ENCODE data around the gene SLC38A3. TPM values are rescaled to one million over a fixed set of nuclear protein-coding genes. Genes with fewer than 3 reads are reported as not detected.

Gene SLC38A3
- polyA plus RNA-seq, 1 experiment, result 0.22 TPM

DNA sequence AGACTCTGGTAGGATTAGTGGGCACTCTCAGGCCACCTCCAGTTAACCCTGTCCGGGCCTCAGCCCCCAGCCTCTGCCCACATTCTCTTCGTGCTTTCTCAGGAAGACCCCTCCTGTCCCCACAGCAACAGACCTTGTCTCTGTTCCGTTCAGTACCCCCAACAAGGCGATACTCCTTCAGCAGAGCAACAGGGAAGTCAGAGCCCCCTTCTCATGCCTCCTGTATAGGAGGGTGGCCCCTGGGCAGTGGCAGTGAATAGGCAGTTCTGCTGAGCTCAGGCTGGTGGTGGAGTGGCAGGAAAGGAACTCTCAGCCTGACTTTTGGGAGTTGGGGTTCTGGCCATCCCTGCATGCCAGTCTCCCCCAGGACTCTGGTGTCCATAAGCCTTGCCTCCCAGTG lies 64.4 kb downstream of the SLC38A3 start:
- ChIA-PET CTCF (interaction anchor here (0.6 to 5.5 kb wide), 13 partner anchors 8 to 76 kb away, joined by 3 to 58 read pairs (median 6); partner anchors contain the start of genes GNAI2, HYAL3, IFRD2 and LSMEM2), POLR2A (interaction anchor here (0.5 kb wide), 1 partner anchor 30 kb away, joined by 4 read pairs; the partner anchor contains the start of genes HYAL3 and NAA80)
- Histone ChIP-seq H3K36me3 (ENCODE audit: control insufficient read depth, insufficient read depth, low read length) (peaks cover 9% of the 10 kb centered on the region), H3K27me3 (ENCODE audit: control insufficient read depth, insufficient read depth, low read length) (no peaks in the 10 kb centered on the region), H3K4me3 (ENCODE audit: low read depth, low read length) (peak overlapping the region; percentile 50)
- TF ChIP-seq, protein P1, sequence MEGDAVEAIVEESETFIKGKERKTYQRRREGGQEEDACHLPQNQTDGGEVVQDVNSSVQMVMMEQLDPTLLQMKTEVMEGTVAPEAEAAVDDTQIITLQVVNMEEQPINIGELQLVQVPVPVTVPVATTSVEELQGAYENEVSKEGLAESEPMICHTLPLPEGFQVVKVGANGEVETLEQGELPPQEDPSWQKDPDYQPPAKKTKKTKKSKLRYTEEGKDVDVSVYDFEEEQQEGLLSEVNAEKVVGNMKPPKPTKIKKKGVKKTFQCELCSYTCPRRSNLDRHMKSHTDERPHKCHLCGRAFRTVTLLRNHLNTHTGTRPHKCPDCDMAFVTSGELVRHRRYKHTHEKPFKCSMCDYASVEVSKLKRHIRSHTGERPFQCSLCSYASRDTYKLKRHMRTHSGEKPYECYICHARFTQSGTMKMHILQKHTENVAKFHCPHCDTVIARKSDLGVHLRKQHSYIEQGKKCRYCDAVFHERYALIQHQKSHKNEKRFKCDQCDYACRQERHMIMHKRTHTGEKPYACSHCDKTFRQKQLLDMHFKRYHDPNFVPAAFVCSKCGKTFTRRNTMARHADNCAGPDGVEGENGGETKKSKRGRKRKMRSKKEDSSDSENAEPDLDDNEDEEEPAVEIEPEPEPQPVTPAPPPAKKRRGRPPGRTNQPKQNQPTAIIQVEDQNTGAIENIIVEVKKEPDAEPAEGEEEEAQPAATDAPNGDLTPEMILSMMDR (IDR thresholded peaks at IDR 0.05; ENCODE audit: insufficient read depth, low read depth, low read length), result no peak
- DNase-seq (ENCODE audit: low read depth), result no peak

DNA sequence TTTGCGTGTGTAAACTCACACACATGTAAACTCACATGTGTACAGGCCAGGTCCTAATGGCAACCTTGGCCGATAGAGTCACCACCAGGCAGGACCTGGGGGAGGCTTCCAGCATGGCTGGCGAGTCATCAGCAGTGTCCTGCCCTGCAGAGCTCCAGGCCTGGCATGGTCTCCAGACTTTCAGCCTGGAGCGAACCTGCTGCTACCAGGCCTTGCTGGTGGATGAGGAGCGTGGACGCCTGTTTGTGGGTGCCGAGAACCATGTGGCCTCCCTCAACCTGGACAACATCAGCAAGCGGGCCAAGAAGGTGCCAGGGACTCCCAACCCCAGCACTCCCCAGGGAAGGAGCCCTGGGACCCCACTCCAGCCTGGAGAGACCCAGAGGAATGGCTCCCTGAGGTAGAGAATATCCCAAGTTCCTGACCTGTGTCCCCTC lies 64.9 kb downstream of the SLC38A3 start:
- H3K4me3 ChIP-seq (ENCODE audit: low read depth, low read length), result peak overlapping the region; percentile 50
- no peaks in the 10 kb centered on the region for H3K27me3 ChIP-seq (ENCODE audit: control insufficient read depth, insufficient read depth, low read length)
- no peak for DNase-seq (ENCODE audit: low read depth)
- POLR2A ChIA-PET, result interaction anchor here (0.5 kb wide), 1 partner anchor 29 kb away, joined by 4 read pairs; the partner anchor contains the start of genes HYAL3 and NAA80
- H3K36me3 ChIP-seq (ENCODE audit: control insufficient read depth, insufficient read depth, low read length), result peaks cover 14% of the 10 kb centered on the region
- TF ChIP-seq, protein P1 (IDR thresholded peaks at IDR 0.05; ENCODE audit: insufficient read depth, low read depth, low read length), result no peak
- CTCF ChIA-PET, result interaction anchor here (0.6 to 5.5 kb wide), 13 partner anchors 9 to 147 kb away, joined by 3 to 58 read pairs (median 6); partner anchors contain the start of genes GNAI2, HYAL3, LSMEM2 and NAA80

DNA sequence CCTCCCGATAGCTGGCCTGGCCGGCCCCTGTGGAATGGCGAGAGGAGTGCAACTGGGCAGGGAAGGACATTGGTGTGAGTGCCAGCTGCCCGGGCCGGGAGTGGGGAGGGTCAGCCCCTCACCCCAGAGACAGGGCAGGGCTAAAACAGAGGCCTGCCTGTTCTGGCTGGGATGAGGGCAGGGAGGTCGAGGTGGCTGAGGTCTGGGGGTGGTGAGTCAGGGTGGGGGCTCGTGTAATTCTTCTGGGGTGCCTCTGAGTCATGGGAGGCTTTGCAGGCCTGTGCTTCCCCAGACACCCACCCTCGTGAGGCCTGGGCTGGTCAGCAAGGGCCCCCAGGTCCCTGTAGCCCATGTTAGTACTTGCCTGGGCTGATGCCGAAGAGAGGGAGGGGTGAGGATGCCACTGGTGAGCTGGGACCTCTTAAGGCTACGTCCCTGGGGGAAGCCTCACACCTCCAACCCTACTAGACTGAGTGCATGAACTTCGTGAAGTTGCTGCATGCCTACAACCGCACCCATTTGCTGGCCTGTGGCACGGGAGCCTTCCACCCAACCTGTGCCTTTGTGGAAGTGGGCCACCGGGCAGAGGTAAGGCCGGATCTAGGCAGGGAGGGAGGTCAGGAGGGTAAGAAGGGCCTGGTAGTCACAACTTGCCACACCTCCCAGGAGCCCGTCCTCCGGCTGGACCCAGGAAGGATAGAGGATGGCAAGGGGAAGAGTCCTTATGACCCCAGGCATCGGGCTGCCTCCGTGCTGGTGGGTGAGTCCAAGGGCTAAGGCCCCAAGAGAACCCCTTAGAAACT lies 65.6 kb downstream of the SLC38A3 start:
- TF ChIP-seq, protein P1 (IDR thresholded peaks at IDR 0.05; ENCODE audit: insufficient read depth, low read depth, low read length), result no peak
- peaks cover 19% of the 10 kb centered on the region for H3K36me3 ChIP-seq (ENCODE audit: control insufficient read depth, insufficient read depth, low read length)
- H3K4me3 ChIP-seq (ENCODE audit: low read depth, low read length), result peak overlapping the region; percentile 50
- DNase-seq (ENCODE audit: low read depth), result no peak
- ChIA-PET POLR2A (no interaction called here), CTCF (interaction anchor here (0.6 to 6.0 kb wide), 11 partner anchors 10 to 148 kb away, joined by 3 to 58 read pairs (median 6); partner anchors contain the start of genes GNAI2, GNAT1 and TUSC2)
- H3K27me3 ChIP-seq (ENCODE audit: control insufficient read depth, insufficient read depth, low read length), result no peaks in the 10 kb centered on the region

Small RNA genes lying within 50 kb of the gene (small RNA-seq; reads per million reads assigned to genes)
- not detected for gene MIR566 (ENCODE audit: insufficient read length, low read depth, low replicate concordance)
- not detected for gene MIR5787 (ENCODE audit: insufficient read length, low read depth, low replicate concordance)

Other genes with a start within 250 kb of the SLC38A3 start
- gene RBM5, start 116.4 kb upstream of the SLC38A3 start, polyA plus RNA-seq (2011; rRNA removed), result 171 and 205 TPM in 2 replicates
- gene SEMA3F, start 49.9 kb upstream of the SLC38A3 start, polyA plus RNA-seq (2011; rRNA removed), result 7.4 and 11.4 TPM in 2 replicates
- not detected in 2 replicates for gene GNAT1, start 13.7 kb upstream of the SLC38A3 start, polyA plus RNA-seq (2011; rRNA removed)
- 574 and 887 TPM in 2 replicates for gene GNAI2, start 30.9 kb downstream of the SLC38A3 start, polyA plus RNA-seq (2011; rRNA removed)
- gene SEMA3B, start 63.9 kb downstream of the SLC38A3 start, polyA plus RNA-seq (2011; rRNA removed), result 32.7 and 59.0 TPM in 2 replicates
- not detected in 2 replicates for gene LSMEM2, start 73.8 kb downstream of the SLC38A3 start, polyA plus RNA-seq (2011; rRNA removed)
- gene IFRD2, start 87.2 kb downstream of the SLC38A3 start, polyA plus RNA-seq (2011; rRNA removed), result 22.0 and 56.7 TPM in 2 replicates
- gene HYAL3, start 94.1 kb downstream of the SLC38A3 start, polyA plus RNA-seq (2011; rRNA removed), result 7.1 and 8.5 TPM in 2 replicates
- 3.6 and 5.8 TPM in 2 replicates for gene NAA80, start 94.1 kb downstream of the SLC38A3 start, polyA plus RNA-seq (2011; rRNA removed)
- 0.10 and 0.12 TPM in 2 replicates for gene HYAL1, start 98.3 kb downstream of the SLC38A3 start, polyA plus RNA-seq (2011; rRNA removed)
- 40.4 and 63.2 TPM in 2 replicates for gene HYAL2, start 117.5 kb downstream of the SLC38A3 start, polyA plus RNA-seq (2011; rRNA removed)
- 33.8 and 38.9 TPM in 2 replicates for gene TUSC2, start 123.0 kb downstream of the SLC38A3 start, polyA plus RNA-seq (2011; rRNA removed)
- 55.2 and 80.2 TPM in 2 replicates for gene RASSF1, start 135.6 kb downstream of the SLC38A3 start, polyA plus RNA-seq (2011; rRNA removed)
- gene ZMYND10, start 140.5 kb downstream of the SLC38A3 start, polyA plus RNA-seq (2011; rRNA removed), result 0.65 and 1.3 TPM in 2 replicates
- 31.4 and 45.0 TPM in 2 replicates for gene NPRL2, start 145.5 kb downstream of the SLC38A3 start, polyA plus RNA-seq (2011; rRNA removed)
- 22.3 and 39.3 TPM in 2 replicates for gene CYB561D2, start 145.6 kb downstream of the SLC38A3 start, polyA plus RNA-seq (2011; rRNA removed)
- 47.0 and 75.4 TPM in 2 replicates for gene TMEM115, start 154.2 kb downstream of the SLC38A3 start, polyA plus RNA-seq (2011; rRNA removed)

All from BJ (cell line).